Stomach (tissue), 9 donors: ENCODE results near the gene ANKRD10. TPM values are rescaled to one million over a fixed set of nuclear protein-coding genes. Genes with fewer than 3 reads are reported as not detected.

Source experiments
- DNase-seq, 2 donors: peaks; one replicate each; pipeline versions ENCODE4 v3.0.0 to v3.0.0-alpha.2; 2013 to 2019
- H3K27ac ChIP-seq, 5 donors: fragments of 200-600 bp in 4 of 5; sonication (generic) in 4 of 5; one replicate each; pipeline ENCODE4 v1.5.1; 2013 to 2019; ENCODE audit warnings: mild to moderate bottlenecking in 1 of 5, moderate library complexity in 1 of 5
- H3K27me3 ChIP-seq, 3 donors: fragments of 200-600 bp; sonication (generic); one replicate each; pipeline ENCODE4 v1.5.1; 2017 to 2019; ENCODE audit warnings: mixed run types in 1 of 3
- H3K36me3 ChIP-seq, 4 donors: fragments of 200-600 bp; sonication (generic); 1 replicate in 3 of 4; 2 replicates in 1 of 4; pipeline ENCODE4 v1.5.1; 2016 to 2019
- H3K4me1 ChIP-seq, 4 donors: fragments of 200-600 bp; sonication (generic); one replicate each; pipeline ENCODE4 v1.5.1; 2016 to 2019
- H3K4me3 ChIP-seq, 4 donors: fragments of 200-600 bp; sonication (generic) in 3 of 4; one replicate each; pipeline ENCODE4 v1.5.1; 2016 to 2019; ENCODE audit warnings: mild to moderate bottlenecking in 1 of 4
- H3K9me3 ChIP-seq, 4 donors: fragments of 200-600 bp; sonication (generic); one replicate each; pipeline ENCODE4 v1.5.1; 2016 to 2019
- EP300 ChIP-seq: sonication (generic); formaldehyde crosslinking; IDR thresholded peaks from one replicate; pipeline ENCODE4 v1.6.1; 2017; ENCODE audit warnings: antibody characterized with exemption
- POLR2A ChIP-seq, 4 donors: fragments of 450-650 bp; IDR thresholded peaks; one replicate each; pipeline ENCODE4 v1.6.1; 2016; ENCODE audit warnings: antibody characterized with exemption in 4 of 4, control low read depth in 2 of 4, mild to moderate bottlenecking in 1 of 4, moderate library complexity in 1 of 4
- POLR2AphosphoS5 ChIP-seq, 3 donors: sonication (generic); formaldehyde crosslinking; IDR thresholded peaks; one replicate each; pipeline ENCODE4 v1.6.1; 2016; ENCODE audit warnings: antibody characterized with exemption in 3 of 3
- WGBS, 5 donors: extraction: QIAGEN DNeasy Blood & Tissue Kit in 3 of 5; methylation state at CpG; one replicate each; pipeline versions ENCODE4 v1.1.5 to v1.1.7; 2013 to 2018; 5-methylcytosine and 5-hydroxymethylcytosine counted together
- intact Hi-C: fragments of 100-400 bp; cut with DNase I; formaldehyde crosslinking; loops from one replicate; pipeline ENCODE4 v1.15.1; 2023; ENCODE audit warnings: low total_unique reads
- polyA plus RNA-seq, 3 donors: library from polyadenylated mRNA; stranded (reverse); fragments of 200-250 nt; gene quantifications; one replicate each; pipeline ENCODE4 v1.2.3, GENCODE V29; 2013
- total RNA-seq, 5 donors: library from RNA; depleted of rRNA; stranded (reverse); fragments of >200 nt; gene quantifications; one replicate each; pipeline versions ENCODE4 v1.1.0 to v1.2.3, GENCODE V29; 2014 to 2016
- TF ChIP-seq, protein P1 (sequence below), 7 experiments: fragments of 450-650 bp in 4 of 7; fragments of 200-600 bp in 3 of 7; sonication (generic) in 3 of 7; IDR thresholded peaks; one replicate each; pipeline ENCODE4 v1.5.1; 2016 to 2019; ENCODE audit warnings: antibody characterized with exemption in 7 of 7, control low read depth in 2 of 7, mild to moderate bottlenecking in 1 of 7
- donor health status: healthy with polysubstance abuse.
- donor health status: Bipolar disorder and iron deficiency.
- donor health status: healthy.

The ANKRD10 gene
- total and polyA plus RNA-seq, 8 donors: 37.4 to 246 (median 123) TPM

DNA sequence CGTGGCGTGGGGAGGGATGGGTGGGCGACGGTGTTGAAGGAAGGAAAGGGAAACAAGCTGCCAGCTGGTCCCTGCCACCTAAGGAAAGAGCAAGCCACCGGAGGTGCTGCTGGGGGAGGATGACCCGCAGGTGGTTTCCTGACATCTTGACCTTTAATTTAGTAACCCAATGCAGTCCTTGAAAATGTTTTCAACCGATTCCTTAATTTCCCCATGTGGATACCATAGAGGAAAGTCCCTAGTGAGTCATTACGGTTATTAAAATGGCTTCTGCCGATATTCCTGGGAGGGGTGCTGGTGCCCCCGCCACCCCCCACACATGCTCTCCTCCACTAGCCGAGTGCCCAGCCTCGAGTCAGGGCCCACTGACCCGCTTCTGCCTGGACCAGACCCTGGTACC is 6.3 kb upstream of the ANKRD10 start:
- Histone ChIP-seq H3K4me3 (no peak overlapping the region), H3K4me1 (peaks cover 0 to 12% (median 5%) of the 10 kb centered on the region in 4 donors), H3K27ac (no peak overlapping the region), H3K9me3 (no peaks in the 10 kb centered on the region), H3K36me3 (no peaks in the 10 kb centered on the region), H3K27me3 (peaks cover 0 to 24% (median 12%) of the 10 kb centered on the region in 3 donors)
- TF ChIP-seq EP300 (no peak), POLR2AphosphoS5 (IDR thresholded peaks at IDR 0.05) (no peak), POLR2A (IDR thresholded peaks at IDR 0.05) (no peak)
- TF ChIP-seq, protein P1, sequence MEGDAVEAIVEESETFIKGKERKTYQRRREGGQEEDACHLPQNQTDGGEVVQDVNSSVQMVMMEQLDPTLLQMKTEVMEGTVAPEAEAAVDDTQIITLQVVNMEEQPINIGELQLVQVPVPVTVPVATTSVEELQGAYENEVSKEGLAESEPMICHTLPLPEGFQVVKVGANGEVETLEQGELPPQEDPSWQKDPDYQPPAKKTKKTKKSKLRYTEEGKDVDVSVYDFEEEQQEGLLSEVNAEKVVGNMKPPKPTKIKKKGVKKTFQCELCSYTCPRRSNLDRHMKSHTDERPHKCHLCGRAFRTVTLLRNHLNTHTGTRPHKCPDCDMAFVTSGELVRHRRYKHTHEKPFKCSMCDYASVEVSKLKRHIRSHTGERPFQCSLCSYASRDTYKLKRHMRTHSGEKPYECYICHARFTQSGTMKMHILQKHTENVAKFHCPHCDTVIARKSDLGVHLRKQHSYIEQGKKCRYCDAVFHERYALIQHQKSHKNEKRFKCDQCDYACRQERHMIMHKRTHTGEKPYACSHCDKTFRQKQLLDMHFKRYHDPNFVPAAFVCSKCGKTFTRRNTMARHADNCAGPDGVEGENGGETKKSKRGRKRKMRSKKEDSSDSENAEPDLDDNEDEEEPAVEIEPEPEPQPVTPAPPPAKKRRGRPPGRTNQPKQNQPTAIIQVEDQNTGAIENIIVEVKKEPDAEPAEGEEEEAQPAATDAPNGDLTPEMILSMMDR (IDR thresholded peaks at IDR 0.05): no peak
- DNase-seq: no peak
- WGBS, 5 donors: 64 to 70% (median 64%) methylated on average over 13 of the region's 13 CpGs
- intact Hi-C loops: loop anchor here (10.0 kb wide), 1 partner anchor 74 kb away; no protein-coding TSS in a partner anchor

DNA sequence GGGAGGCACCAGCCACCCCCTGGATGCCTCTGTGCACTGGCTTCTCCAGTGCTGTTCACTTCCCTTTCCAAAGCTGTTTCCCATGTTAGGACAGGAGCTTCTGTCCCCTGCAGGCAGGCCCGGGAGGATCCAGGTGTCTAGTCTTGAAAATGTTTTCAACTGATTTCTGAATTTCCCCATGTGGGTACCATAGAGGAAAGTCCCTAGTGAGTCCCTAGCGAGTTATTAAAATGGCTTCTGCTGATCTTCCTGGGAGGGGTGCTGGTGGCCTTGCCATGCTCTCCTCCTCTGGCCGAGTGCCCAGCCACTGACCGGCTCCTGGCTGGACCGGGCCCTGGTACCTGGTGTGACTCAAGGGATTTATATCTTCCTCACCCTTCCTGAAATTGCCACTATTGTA is 5.2 kb upstream of the ANKRD10 start:
- TF ChIP-seq POLR2AphosphoS5 (IDR thresholded peaks at IDR 0.05): no peak
- TF ChIP-seq, protein P1 (IDR thresholded peaks at IDR 0.05): no peak
- no peak for TF ChIP-seq POLR2A (IDR thresholded peaks at IDR 0.05)
- no peak for TF ChIP-seq EP300
- intact Hi-C loops: loop anchor here (10.0 kb wide), 1 partner anchor 75 kb away; no protein-coding TSS in a partner anchor
- H3K4me3 ChIP-seq: no peak overlapping the region
- H3K27ac ChIP-seq: no peak overlapping the region
- H3K36me3 ChIP-seq: no peaks in the 10 kb centered on the region
- H3K4me1 ChIP-seq: peaks cover 0 to 14% (median 7%) of the 10 kb centered on the region in 4 donors
- DNase-seq: peak in 1 of 2 donors; percentile 33
- 60 to 78% (median 67%) methylated on average over 5 of the region's 5 CpGs for WGBS, 5 donors
- no peaks in the 10 kb centered on the region for H3K9me3 ChIP-seq
- peaks cover 0 to 24% (median 12%) of the 10 kb centered on the region in 3 donors for H3K27me3 ChIP-seq

DNA sequence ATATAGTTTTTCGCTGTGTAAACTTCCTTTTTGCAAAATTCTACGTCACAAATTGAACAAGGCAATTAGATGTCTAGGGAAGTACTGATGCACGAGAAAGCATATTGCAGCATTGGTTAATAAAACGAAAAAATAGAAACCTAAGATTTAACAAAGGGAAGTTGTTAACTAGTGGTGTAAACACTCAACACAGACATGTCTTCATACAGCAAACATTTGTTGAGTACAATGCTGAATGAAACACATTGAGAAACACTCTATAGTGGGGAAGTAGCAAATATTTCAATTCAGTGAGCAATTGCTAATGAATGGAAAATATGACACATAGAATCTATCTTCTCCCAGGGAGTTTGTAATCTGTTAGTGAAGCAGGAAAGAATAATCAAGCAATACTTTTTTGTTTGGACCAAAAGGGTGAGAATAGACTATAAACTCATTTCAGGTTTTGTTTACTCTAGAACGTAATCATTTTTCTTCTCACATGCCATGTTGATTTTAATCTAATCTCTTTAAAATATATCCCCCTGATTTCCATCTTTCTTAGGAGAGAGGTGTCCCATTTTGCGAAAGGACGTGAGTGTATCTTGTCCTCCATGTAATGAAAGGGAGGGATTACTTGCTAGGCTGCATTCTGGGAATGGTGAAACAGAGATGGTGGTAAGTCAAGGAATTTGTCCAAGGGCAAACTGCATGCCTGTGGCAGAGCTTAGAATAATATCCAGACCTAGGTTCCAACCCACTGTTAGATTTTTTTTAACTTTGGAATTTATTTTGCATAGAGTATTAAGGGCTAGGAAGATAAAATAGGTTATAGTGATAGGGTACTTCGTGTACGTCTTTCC is 1.7 kb upstream of the ANKRD10 start:
- Histone ChIP-seq H3K4me1 (peaks cover 19 to 37% (median 28%) of the 10 kb centered on the region in 4 donors), H3K9me3 (no peaks in the 10 kb centered on the region), H3K4me3 (peak overlapping the region in 3 of 4 donors; percentile 86 to 95 (median 90)), H3K27me3 (peaks cover 0 to 5% (median 5%) of the 10 kb centered on the region in 3 donors), H3K36me3 (no peaks in the 10 kb centered on the region), H3K27ac (peak overlapping the region in 4 of 5 donors; percentile 98 to 100 (median 100))
- WGBS, 5 donors: 42 to 62% (median 54%) methylated on average over 9 of the region's 9 CpGs
- TF ChIP-seq POLR2A (IDR thresholded peaks at IDR 0.05) (no peak), POLR2AphosphoS5 (IDR thresholded peaks at IDR 0.05) (peak in 1 of 3 donors; percentile 48)
- peak in 1 of 2 donors; percentile 37 for DNase-seq
- intact Hi-C loops: no loop called here

DNA sequence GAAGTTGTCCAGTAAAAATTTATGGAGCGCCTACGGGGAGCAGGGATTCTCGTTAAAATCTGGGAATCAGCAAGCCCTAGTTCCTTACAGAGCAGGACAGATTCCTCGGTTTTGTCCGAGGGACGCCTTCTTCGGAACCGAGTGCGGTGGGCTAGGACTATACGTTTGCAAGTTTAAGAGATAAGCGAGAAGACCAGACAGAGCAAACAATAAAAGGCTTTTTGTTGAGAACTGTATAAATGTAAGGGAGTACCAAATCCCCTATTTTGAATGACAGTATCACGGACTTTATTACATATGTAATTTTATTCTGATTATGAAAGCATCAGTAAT is 971 bp upstream of the ANKRD10 start:
- Histone ChIP-seq H3K9me3 (no peaks in the 10 kb centered on the region), H3K4me3 (peak overlapping the region; percentile 71 to 95 (median 88)), H3K27ac (peak overlapping the region; percentile 96 to 100 (median 99)), H3K4me1 (peaks cover 26 to 43% (median 35%) of the 10 kb centered on the region in 4 donors), H3K27me3 (no peaks in the 10 kb centered on the region), H3K36me3 (no peaks in the 10 kb centered on the region)
- intact Hi-C loops: no loop called here
- 1 to 5% (median 4%) methylated on average over 12 of the region's 12 CpGs for WGBS, 5 donors
- DNase-seq: no peak
- TF ChIP-seq POLR2AphosphoS5 (IDR thresholded peaks at IDR 0.05) (no peak), EP300 (no peak), POLR2A (IDR thresholded peaks at IDR 0.05) (no peak)
- TF ChIP-seq, protein P1 (IDR thresholded peaks at IDR 0.05): no peak
